Stomach (tissue), 4 donors: ENCODE measurements around the gene SPRR2G.

ENCODE experiments used
- CTCF ChIP-seq, 7 experiments: fragments of 450-650 bp in 4 of 7; fragments of 200-600 bp in 3 of 7; sonication (generic) in 3 of 7; IDR thresholded peaks; one replicate each; pipeline ENCODE4 v1.5.1; 2016 to 2019; ENCODE audit warnings: antibody characterized with exemption in 7 of 7, control low read depth in 2 of 7, mild to moderate bottlenecking in 1 of 7
- EP300 ChIP-seq: sonication (generic); formaldehyde crosslinking; IDR thresholded peaks from one replicate; pipeline ENCODE4 v1.6.1; 2017; ENCODE audit warnings: antibody characterized with exemption
- POLR2A ChIP-seq, 4 donors: fragments of 450-650 bp; IDR thresholded peaks; one replicate each; pipeline ENCODE4 v1.6.1; 2016; ENCODE audit warnings: antibody characterized with exemption in 4 of 4, control low read depth in 2 of 4, mild to moderate bottlenecking in 1 of 4, moderate library complexity in 1 of 4
- POLR2AphosphoS5 ChIP-seq, 3 donors: sonication (generic); formaldehyde crosslinking; IDR thresholded peaks; one replicate each; pipeline ENCODE4 v1.6.1; 2016; ENCODE audit warnings: antibody characterized with exemption in 3 of 3

DNA sequence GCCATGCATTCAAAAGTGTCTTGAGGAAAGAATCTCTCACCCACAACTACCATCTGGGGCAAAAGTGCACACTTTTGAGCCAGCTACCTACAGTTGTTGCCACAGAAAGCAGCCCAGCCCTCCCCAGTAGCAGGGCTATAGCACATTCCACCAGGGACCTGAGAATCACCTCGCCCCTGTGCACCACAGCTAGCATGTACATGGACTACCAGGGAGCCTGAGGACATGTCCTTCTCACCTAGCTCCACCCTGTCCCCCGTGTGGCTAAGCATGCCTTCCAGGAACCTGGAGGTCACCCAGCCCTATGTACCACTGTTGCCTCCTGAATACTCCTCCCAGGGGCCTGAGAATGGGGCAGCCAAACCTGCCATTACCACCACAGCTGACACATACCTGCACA lies 16.9 kb downstream of the SPRR2G start:
- no peak for TF ChIP-seq CTCF (IDR thresholded peaks at IDR 0.05)
- TF ChIP-seq EP300, result no peak
- no peak for TF ChIP-seq POLR2A (IDR thresholded peaks at IDR 0.05)
- TF ChIP-seq POLR2AphosphoS5 (IDR thresholded peaks at IDR 0.05), result no peak
